H9 (cell line): ENCODE data around the gene SFMBT1. TPM values are rescaled to one million over a fixed set of nuclear protein-coding genes. Genes with fewer than 3 reads are reported as not detected.

Source experiments
- DNase-seq: peaks from one replicate; pipeline ENCODE4 v3.0.0-alpha.2; 2017
- H2AFZ ChIP-seq: one replicate; pipeline ENCODE4 v1.6.1; 2013; ENCODE audit warnings: mild to moderate bottlenecking, low read length, control low read depth, moderate library complexity
- H2AK5ac ChIP-seq: 2 replicates; pipeline ENCODE4 v1.6.1; 2013; ENCODE audit warnings: low read length, control low read depth, mixed read lengths; ENCODE audit not compliant: insufficient read length
- H2BK120ac ChIP-seq: one replicate; pipeline ENCODE4 v1.6.1; 2013; ENCODE audit warnings: low read depth, mild to moderate bottlenecking, low read length, control low read depth, inconsistent platforms; ENCODE audit not compliant: poor library complexity, severe bottlenecking
- H2BK12ac ChIP-seq: 2 replicates; pipeline ENCODE4 v1.6.1; 2013; ENCODE audit warnings: low read length, control low read depth, mixed read lengths, low read depth; ENCODE audit not compliant: insufficient read length
- H2BK15ac ChIP-seq: 2 replicates; pipeline ENCODE4 v1.6.1; 2013; ENCODE audit warnings: low read depth, low read length, control low read depth
- H2BK20ac ChIP-seq: one replicate; pipeline ENCODE4 v1.6.1; 2013; ENCODE audit warnings: low read depth, mild to moderate bottlenecking, low read length, control low read depth, inconsistent platforms; ENCODE audit not compliant: poor library complexity, severe bottlenecking
- H2BK5ac ChIP-seq: 2 replicates; pipeline ENCODE4 v1.6.1; 2013; ENCODE audit warnings: low read length, control low read depth, mixed read lengths; ENCODE audit not compliant: insufficient read length
- H3K14ac ChIP-seq: 2 replicates; pipeline ENCODE4 v1.6.1; 2013; ENCODE audit warnings: low read length, control low read depth; ENCODE audit not compliant: insufficient read depth
- H3K18ac ChIP-seq: 2 replicates; pipeline ENCODE4 v1.6.1; 2013; ENCODE audit warnings: low read depth, mild to moderate bottlenecking, mixed read lengths, low read length, control low read depth; ENCODE audit not compliant: insufficient read length
- H3K23ac ChIP-seq: 2 replicates; pipeline ENCODE4 v1.6.1; 2013; ENCODE audit warnings: low read length, control low read depth, mixed read lengths, low read depth; ENCODE audit not compliant: insufficient read length
- H3K23me2 ChIP-seq: 2 replicates; pipeline ENCODE4 v1.6.1; 2013; ENCODE audit warnings: low read depth, mild to moderate bottlenecking, mixed read lengths, low read length, control low read depth; ENCODE audit not compliant: insufficient read length, poor library complexity, severe bottlenecking
- H3K27ac ChIP-seq: 2 replicates; pipeline ENCODE4 v1.5.1; 2013; ENCODE audit warnings: low read length, control low read depth, mixed read lengths, low read depth; ENCODE audit not compliant: insufficient read length
- H3K27me3 ChIP-seq: 2 replicates; pipeline ENCODE4 v1.6.1; 2013; ENCODE audit warnings: low read length, control low read depth, inconsistent platforms; ENCODE audit not compliant: insufficient read depth
- H3K4ac ChIP-seq: 2 replicates; pipeline ENCODE4 v1.6.1; 2013; ENCODE audit warnings: low read depth, mild to moderate bottlenecking, control low read depth, inconsistent platforms, low read length, moderate library complexity
- H3K4me1 ChIP-seq: 2 replicates; pipeline ENCODE4 v1.6.1; 2013; ENCODE audit warnings: low read length, control low read depth, inconsistent platforms; ENCODE audit not compliant: insufficient read depth
- H3K4me2 ChIP-seq: 2 replicates; pipeline ENCODE4 v1.6.1; 2013; ENCODE audit warnings: low read length, control low read depth, mixed read lengths; ENCODE audit not compliant: insufficient read length, insufficient read depth
- H3K56ac ChIP-seq: 2 replicates; pipeline ENCODE4 v1.6.1; 2013; ENCODE audit warnings: low read depth, mild to moderate bottlenecking, mixed read lengths, low read length, control low read depth; ENCODE audit not compliant: insufficient read length
- H3K79me1 ChIP-seq: 2 replicates; pipeline ENCODE4 v1.6.1; 2013; ENCODE audit warnings: low read depth, mild to moderate bottlenecking, moderate library complexity, low read length, control low read depth, inconsistent platforms; ENCODE audit not compliant: insufficient read depth, poor library complexity, severe bottlenecking
- H3K79me2 ChIP-seq: 2 replicates; pipeline ENCODE4 v1.6.1; 2013; ENCODE audit warnings: low read length, control low read depth, inconsistent platforms; ENCODE audit not compliant: insufficient read depth
- H3K9ac ChIP-seq: 2 replicates; pipeline ENCODE4 v1.6.1; 2013; ENCODE audit warnings: low read length, control low read depth, mixed read lengths; ENCODE audit not compliant: insufficient read length; ENCODE audit errors: extremely low read depth
- H3K9me3 ChIP-seq: one replicate; pipeline ENCODE4 v1.6.1; 2013; ENCODE audit warnings: low read depth, low read length, inconsistent platforms; ENCODE audit not compliant: control insufficient read depth
- H3T11ph ChIP-seq: one replicate; pipeline ENCODE4 v1.6.1; 2013; ENCODE audit warnings: mild to moderate bottlenecking, low read length, control low read depth, inconsistent platforms
- H4K20me1 ChIP-seq: one replicate; pipeline ENCODE4 v1.6.1; 2013; ENCODE audit not compliant: control insufficient read depth, insufficient read length, insufficient read depth
- H4K5ac ChIP-seq: 2 replicates; pipeline ENCODE4 v1.6.1; 2013; ENCODE audit warnings: low read depth, mild to moderate bottlenecking, mixed read lengths, low read length, control low read depth; ENCODE audit not compliant: insufficient read length
- H4K8ac ChIP-seq: replicated peaks from 2 replicates; pipeline ENCODE4 v1.6.1; 2013; ENCODE audit warnings: low read length, control low read depth, mixed read lengths, low read depth; ENCODE audit not compliant: insufficient read length
- H4K91ac ChIP-seq: 2 replicates; pipeline ENCODE4 v1.6.1; 2013; ENCODE audit warnings: low read depth, mild to moderate bottlenecking, moderate library complexity, mixed read lengths, low read length, control low read depth; ENCODE audit not compliant: insufficient read length
- H3K27ac Mint-ChIP-seq, 3 experiments: 2 replicates in 2 of 3; 3 replicates in 1 of 3; pipeline ENCODE4 v1.8.0; 2020 to 2021; ENCODE audit warnings: mixed read lengths in 3 of 3, mild to moderate bottlenecking in 1 of 3, moderate library complexity in 1 of 3
- H3K27me3 Mint-ChIP-seq: 2 replicates; pipeline ENCODE4 v1.8.0; 2021; ENCODE audit warnings: low read depth, mild to moderate bottlenecking, moderate library complexity, mixed read lengths
- H3K36me3 Mint-ChIP-seq, 3 experiments: 2 replicates in 2 of 3; 3 replicates in 1 of 3; pipeline ENCODE4 v1.8.0; 2020 to 2021; ENCODE audit warnings: low read depth in 3 of 3, mixed read lengths in 3 of 3; ENCODE audit not compliant: insufficient read depth in 1 of 3
- H3K4me1 Mint-ChIP-seq, 2 experiments: 2 replicates each; pipeline ENCODE4 v1.8.0; 2020; ENCODE audit warnings: mixed read lengths in 2 of 2
- H3K4me3 Mint-ChIP-seq, 2 experiments: 2 replicates in 1 of 2; 3 replicates in 1 of 2; pipeline ENCODE4 v1.8.0; 2020 to 2021; ENCODE audit warnings: mild to moderate bottlenecking in 2 of 2, mixed read lengths in 2 of 2, moderate library complexity in 1 of 2
- H3K9me3 Mint-ChIP-seq, 2 experiments: 2 replicates in 1 of 2; 3 replicates in 1 of 2; pipeline ENCODE4 v1.8.0; 2020; ENCODE audit warnings: mild to moderate bottlenecking in 2 of 2, mixed read lengths in 2 of 2, moderate library complexity in 1 of 2
- WGBS: extraction: QIAGEN DNeasy Blood & Tissue Kit; methylation state at CpG from one replicate; pipeline ENCODE4 v1.1.7; 2013; ENCODE audit warnings: missing lambda C conversion rate, low lambda C conversion rate, mixed read lengths; ENCODE audit not compliant: insufficient read length; ENCODE audit errors: extremely low coverage; 5-methylcytosine and 5-hydroxymethylcytosine counted together
- total RNA-seq: library from RNA; stranded (reverse); gene quantifications from 2 replicates; pipeline ENCODE4 v1.2.1, GENCODE V29; 2021
- TF ChIP-seq, protein P1 (sequence below): fragments of 200-600 bp; sonication (generic); conservative IDR thresholded peaks from 3 replicates; pipeline ENCODE4 v1.8.0; 2021; ENCODE audit warnings: antibody characterized with exemption, mild to moderate bottlenecking

SFMBT1 gene
- total RNA-seq, 1 experiment from 2014 or later: 15.3 TPM

DNA sequence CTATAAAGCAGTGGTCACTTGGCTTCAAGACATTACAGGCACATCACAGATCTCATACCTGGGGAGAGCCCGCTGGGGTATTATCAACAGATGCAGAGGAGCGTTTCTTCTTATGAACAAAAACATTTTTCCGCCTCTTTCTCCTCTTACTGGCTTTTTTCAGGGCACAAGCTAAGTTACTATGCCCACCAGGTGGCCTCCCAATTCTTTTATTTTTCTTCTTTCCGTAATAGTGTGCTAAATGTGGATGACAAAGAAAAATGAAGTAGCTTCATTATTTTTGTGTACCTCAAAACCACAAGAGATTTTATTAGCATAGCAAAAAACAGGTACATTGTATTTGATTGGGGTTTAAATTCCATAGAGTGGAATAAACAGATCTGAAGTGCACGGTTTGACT lies 138.4 kb downstream of the SFMBT1 start:
- no peak overlapping the region for H3K4me3 Mint-ChIP-seq
- H3K23ac ChIP-seq: no peak overlapping the region
- no peaks in the 10 kb centered on the region for H3K4me1 Mint-ChIP-seq
- H3K9me3 Mint-ChIP-seq: no peaks in the 10 kb centered on the region
- no peak overlapping the region for H4K8ac ChIP-seq
- H3K4ac ChIP-seq: no peak overlapping the region
- no peak overlapping the region for H2BK120ac ChIP-seq
- H2BK20ac ChIP-seq: no peak overlapping the region
- H4K20me1 ChIP-seq: no peaks in the 10 kb centered on the region
- H3K27ac Mint-ChIP-seq: no peak overlapping the region
- no peak overlapping the region for H4K5ac ChIP-seq
- no peak overlapping the region for H3K18ac ChIP-seq
- no peak overlapping the region for H3K56ac ChIP-seq
- no peak overlapping the region for H3K27ac ChIP-seq
- no peak overlapping the region for H2BK5ac ChIP-seq
- no peak overlapping the region for H3K9ac ChIP-seq
- TF ChIP-seq, protein P1, sequence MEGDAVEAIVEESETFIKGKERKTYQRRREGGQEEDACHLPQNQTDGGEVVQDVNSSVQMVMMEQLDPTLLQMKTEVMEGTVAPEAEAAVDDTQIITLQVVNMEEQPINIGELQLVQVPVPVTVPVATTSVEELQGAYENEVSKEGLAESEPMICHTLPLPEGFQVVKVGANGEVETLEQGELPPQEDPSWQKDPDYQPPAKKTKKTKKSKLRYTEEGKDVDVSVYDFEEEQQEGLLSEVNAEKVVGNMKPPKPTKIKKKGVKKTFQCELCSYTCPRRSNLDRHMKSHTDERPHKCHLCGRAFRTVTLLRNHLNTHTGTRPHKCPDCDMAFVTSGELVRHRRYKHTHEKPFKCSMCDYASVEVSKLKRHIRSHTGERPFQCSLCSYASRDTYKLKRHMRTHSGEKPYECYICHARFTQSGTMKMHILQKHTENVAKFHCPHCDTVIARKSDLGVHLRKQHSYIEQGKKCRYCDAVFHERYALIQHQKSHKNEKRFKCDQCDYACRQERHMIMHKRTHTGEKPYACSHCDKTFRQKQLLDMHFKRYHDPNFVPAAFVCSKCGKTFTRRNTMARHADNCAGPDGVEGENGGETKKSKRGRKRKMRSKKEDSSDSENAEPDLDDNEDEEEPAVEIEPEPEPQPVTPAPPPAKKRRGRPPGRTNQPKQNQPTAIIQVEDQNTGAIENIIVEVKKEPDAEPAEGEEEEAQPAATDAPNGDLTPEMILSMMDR: peak; percentile 14; the same call in 1 of the 3 replicates
- H3K79me2 ChIP-seq: no peaks in the 10 kb centered on the region
- H3K4me2 ChIP-seq: no peak overlapping the region
- DNase-seq: no peak
- H3K9me3 ChIP-seq: no peaks in the 10 kb centered on the region
- no peaks in the 10 kb centered on the region for H3K79me1 ChIP-seq
- H3K23me2 ChIP-seq: no peaks in the 10 kb centered on the region
- no peaks in the 10 kb centered on the region for H3K4me1 ChIP-seq
- H2AK5ac ChIP-seq: no peak overlapping the region
- no peak overlapping the region for H2BK15ac ChIP-seq
- no peak overlapping the region for H3T11ph ChIP-seq
- no CpG with 5 or more reads among the region's 5 CpGs for WGBS
- H2AFZ ChIP-seq: no peak overlapping the region
- H2BK12ac ChIP-seq: no peak overlapping the region
- no peak overlapping the region for H3K14ac ChIP-seq
- H3K36me3 Mint-ChIP-seq: peaks cover 0 to 17% (median 13%) of the 10 kb centered on the region in 3 experiments; a peak in 5 of 7 replicates
- H4K91ac ChIP-seq: no peak overlapping the region
- H3K27me3 Mint-ChIP-seq: no peaks in the 10 kb centered on the region
- no peaks in the 10 kb centered on the region for H3K27me3 ChIP-seq
